Fibroblast of gingiva (primary cell): ENCODE data around the gene AK1.
A peak's percentile ranks its signal among the peaks of the same experiment; 100 is the strongest.

ENCODE experiments used
- DNase-seq: peaks from one replicate; pipeline ENCODE4 v3.0.0-alpha.2; 2011; ENCODE audit warnings: low read depth

Gene AK1, protein sequence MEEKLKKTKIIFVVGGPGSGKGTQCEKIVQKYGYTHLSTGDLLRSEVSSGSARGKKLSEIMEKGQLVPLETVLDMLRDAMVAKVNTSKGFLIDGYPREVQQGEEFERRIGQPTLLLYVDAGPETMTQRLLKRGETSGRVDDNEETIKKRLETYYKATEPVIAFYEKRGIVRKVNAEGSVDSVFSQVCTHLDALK

GRCh38 chr9:127877566-127877998, at the start of gene AK1:
Gene AK1, minus strand, starts transcription at chr9:127877675. Its CDS starts 3,058 bp downstream, at chr9:127874617.
- peak; percentile 67 for DNase-seq

DNA sequence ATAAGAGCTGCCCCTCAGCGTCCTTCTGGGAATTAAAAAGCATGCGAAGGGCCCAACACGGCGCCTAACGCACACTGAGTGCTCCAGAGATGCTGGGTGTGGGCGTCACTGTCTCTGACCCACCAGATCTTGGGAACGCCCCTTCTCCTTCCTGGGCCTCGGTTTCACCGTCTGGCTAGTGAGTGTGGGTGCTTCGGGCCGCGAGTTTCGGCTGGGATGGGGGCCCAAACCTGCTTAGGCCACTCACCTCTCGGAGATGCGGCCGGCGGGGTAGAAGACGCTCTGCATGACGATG, 49.4 kb upstream of the AK1 start:
- DNase-seq = no peak

GRCh38 chr9:127925959-127926905, 48.8 kb upstream of the AK1 start:
- DNase-seq = no peak

- DNase-seq = no peak
These were observed 47.4 kb upstream of the AK1 start for GRCh38 chr9:127924736-127925444.

DNA sequence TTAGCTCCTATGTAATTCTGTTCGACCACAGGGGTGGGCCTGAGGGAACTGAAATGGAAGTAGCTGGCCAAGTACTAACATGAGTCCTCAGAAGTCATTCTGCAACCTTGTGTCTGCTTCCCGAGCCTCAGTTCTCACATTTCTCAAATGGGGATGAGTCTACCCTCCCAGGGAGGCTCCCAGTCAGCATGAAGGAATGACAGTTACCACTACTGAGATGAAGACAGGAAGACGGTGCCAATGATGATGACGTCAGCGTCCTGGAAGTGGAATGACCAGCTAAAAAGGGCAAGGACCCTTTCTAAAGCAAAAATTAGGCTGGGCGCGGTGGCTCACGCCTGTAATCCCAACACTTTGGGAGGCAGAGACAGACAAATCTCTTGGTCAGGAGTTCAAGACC, 46.3 kb upstream of the AK1 start:
- peak; percentile 97 for DNase-seq

GRCh38 chr9:127923046-127923445, 45.6 kb upstream of the AK1 start:
- DNase-seq = no peak

GRCh38 chr9:127921557-127922120, 44.2 kb upstream of the AK1 start:
- DNase-seq = peak; percentile 46

GRCh38 chr9:127920794-127921193, 43.3 kb upstream of the AK1 start:
- no peak for DNase-seq

DNA sequence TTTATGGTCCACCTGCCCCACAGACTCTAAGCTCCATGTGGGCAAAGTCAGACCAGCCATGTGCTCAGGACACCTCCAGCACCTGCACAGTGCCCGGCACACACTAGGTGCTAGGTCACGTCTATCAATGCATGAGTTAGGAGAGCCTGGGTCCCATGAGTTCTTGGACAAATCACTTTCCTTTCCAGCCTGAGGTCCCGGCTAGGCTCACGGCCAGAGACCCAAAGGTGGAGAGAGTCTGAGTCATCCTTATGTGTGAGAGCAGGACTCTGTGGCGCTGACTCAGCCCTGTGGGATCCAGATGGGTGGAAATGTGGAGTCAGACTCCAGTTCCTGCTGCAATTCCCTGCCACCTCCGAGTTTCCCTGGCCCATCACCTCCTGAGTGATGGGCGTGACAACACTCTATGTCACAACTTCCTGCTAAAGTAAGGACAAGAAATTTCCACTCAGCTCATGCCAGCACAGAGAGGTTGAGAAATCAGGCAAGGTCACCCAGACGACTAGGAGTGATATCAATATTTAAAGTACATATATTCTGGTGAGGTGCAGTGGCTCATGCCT, 41.9 kb upstream of the AK1 start:
- DNase-seq = peak; percentile 99

DNA sequence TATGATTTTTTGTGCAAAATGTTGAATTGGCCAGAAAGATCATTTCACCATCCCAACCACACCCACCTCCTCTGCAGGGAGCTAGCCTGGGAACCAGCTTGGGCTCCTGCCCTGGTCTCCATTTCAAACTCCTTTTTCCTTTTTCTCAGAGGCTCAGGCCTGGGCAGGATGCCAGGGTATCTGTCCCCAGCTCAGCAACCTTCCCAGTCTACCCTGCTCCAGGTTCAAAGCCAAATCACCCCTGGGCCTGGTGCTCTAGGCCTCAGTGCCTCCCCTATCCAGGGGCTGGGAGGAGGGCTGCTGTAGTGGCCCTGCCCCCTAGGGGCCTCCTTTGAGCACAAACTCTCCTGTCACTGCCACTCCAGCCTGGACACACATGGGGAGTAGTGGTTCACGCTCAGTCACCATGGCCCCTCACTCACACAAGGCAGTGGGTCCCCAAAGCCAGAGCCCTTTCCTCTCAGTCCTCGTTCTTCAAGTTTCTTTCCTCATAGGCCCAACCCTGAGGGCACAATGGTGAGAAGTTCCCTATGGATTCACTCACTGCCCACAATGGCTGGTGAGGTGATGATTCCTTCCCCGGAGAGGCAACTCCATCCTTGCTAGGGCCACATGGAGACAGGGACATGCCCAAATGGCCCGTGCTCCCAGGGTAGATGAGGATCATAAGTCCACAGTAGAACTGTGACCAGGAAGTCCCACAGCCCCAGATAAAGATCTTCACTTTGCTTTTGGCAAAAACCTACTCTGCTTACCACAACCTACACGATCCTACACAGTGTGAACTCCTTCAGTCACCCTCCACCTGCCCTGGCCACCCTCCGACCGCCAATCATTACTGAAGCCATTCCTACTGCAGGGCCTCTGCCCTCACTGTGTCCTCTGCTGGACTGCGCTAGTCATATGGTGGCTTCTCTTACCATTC, 41.0 kb upstream of the AK1 start:
- peak; percentile 64 for DNase-seq

- DNase-seq = no peak
These were observed 40.1 kb upstream of the AK1 start for GRCh38 chr9:127917603-127918002.

DNA sequence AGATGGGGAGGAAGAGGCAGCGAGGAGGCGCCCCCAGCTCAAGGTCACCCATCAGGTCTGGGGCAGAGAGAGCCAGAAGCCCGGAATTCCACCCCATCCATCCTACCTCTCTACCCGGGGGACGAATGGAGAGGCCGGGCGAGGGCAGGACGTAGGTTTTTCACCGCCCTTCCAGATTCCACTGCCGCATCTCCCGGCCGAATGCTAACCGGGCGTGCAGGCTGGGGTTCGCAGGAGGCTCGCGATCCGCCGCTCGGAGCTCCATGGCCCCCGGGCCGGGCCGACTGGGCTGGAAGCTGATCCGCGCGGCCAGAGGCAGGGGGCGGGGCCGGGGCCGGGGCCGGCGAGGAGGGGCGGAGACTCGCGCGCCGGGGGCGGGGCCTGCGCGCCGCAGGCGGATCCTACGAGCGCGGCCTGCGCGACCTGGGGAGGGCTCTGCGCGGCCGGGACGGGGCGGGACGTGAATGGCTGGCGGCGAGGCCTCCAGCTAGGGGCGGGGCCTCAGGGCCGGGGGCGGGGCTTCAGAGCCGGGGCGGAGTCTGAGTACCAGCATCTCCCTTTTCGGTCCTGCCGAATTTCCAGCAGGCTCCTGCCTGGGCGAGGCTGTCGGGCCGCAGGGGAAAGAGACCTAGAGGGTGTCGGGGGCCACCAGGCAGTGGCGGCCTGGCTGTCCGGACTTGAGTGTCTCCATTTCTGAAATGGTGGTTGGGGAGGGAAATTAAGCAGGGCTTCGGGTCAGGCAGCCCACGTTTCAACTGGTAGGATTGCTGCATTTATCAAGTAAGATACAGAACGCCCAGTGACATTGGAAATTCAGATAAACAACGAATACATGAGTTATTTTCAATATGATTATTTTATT, 39.5 kb upstream of the AK1 start, which contains the start of gene ST6GALNAC4:
TSS of gene ST6GALNAC4 (minus strand) at position 322 of the 862 bp plus-strand sequence. CDS start 622 bp downstream, outside the sequence.
- peak; percentile 91 for DNase-seq

GRCh38 chr9:127915801-127916719, 38.6 kb upstream of the AK1 start:
- DNase-seq = no peak

- DNase-seq = no peak
These were observed 37.9 kb upstream of the AK1 start for GRCh38 chr9:127915325-127915752.

GRCh38 chr9:127913682-127914081, 36.2 kb upstream of the AK1 start:
- no peak for DNase-seq

DNA sequence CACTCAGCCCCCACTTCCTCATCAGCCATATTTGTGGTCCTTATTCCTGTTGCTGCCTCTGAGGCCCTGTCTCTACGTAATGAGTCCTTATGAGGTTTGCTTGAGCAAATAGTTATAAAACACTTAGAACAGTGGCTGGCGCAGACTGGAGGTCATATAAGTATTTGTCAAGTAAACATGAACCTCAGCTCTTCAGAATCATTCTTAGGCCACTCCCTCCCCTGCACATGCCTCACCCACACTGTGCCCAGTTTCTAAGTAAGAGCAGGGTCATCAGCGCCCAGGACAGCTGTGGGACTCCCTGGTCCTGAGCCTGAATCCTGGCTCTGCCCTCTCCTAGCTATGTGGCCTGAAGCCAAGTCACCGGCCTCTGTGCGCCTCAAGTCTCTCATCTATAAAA, 35.4 kb upstream of the AK1 start:
- DNase-seq = no peak

DNA sequence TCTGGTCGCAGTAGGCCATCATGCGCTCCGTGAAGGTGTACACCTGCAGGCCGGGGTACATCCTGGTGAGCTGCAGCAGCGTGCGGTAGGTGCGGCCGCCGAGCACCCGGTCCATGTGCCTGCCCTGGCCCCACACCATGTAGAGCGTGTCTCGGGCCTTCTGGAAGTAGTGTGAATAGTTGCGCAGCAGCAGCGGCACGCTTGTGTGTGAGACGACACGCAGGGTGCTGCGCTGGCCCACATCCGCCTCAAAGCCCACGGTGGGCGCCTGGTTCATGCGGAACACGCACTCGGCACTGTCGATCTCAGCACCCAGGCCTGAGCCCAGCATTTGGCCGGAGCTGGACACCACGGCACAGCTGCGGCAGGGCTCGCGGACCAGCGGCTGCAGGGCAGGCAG, 34.8 kb upstream of the AK1 start:
- no peak for DNase-seq

DNA sequence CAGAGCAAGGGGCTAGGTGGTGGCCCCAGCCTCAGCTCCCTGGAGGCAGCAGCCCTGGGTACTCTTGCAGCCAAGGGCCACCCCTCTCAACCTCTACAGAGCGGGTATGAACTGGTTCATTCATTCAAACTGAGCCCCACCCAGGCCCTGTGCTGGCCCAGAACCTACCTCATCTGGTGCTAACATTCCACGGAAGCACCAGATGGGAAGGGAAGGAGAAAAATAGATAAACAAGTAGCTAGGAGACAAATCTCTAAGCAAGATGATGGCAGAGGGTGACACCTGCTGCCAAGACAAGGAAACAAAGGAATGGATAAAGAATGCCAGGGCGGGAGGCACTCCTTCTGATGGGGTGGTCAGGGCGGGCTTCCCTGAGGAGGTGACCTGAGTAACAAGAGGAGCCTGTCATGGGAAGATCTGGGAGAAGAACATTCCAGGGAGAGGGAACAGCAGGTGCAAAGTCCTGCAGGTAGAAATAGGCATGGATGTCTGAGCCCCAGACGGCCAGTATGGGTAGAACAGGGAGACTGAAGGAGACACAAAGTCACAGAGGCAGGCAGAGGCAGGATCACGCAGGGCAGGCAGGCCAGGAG, 33.2 kb upstream of the AK1 start:
- peak; percentile 65 for DNase-seq
